Hepatocyte (in vitro differentiated cells): ENCODE results near the gene C10orf67.

Experiments used
- CTCF ChIP-seq: fragments of 200-600 bp; sonication (generic); IDR thresholded peaks from 2 replicates; pipeline ENCODE4 v1.5.1; 2016; ENCODE audit warnings: antibody characterized with exemption, mild to moderate bottlenecking; ENCODE audit not compliant: poor library complexity
- EZH2 ChIP-seq: fragments of 200-600 bp; sonication (generic); IDR thresholded peaks from 2 replicates; pipeline ENCODE4 v1.6.1; 2016; ENCODE audit warnings: antibody characterized with exemption, mild to moderate bottlenecking, borderline replicate concordance

GRCh38 chr10:23390809-23391208 is 46.2 kb upstream of the C10orf67 start:
- TF ChIP-seq CTCF (no peak), EZH2 (no peak)
